ENCODE data around the gene TRIM7.

DNA sequence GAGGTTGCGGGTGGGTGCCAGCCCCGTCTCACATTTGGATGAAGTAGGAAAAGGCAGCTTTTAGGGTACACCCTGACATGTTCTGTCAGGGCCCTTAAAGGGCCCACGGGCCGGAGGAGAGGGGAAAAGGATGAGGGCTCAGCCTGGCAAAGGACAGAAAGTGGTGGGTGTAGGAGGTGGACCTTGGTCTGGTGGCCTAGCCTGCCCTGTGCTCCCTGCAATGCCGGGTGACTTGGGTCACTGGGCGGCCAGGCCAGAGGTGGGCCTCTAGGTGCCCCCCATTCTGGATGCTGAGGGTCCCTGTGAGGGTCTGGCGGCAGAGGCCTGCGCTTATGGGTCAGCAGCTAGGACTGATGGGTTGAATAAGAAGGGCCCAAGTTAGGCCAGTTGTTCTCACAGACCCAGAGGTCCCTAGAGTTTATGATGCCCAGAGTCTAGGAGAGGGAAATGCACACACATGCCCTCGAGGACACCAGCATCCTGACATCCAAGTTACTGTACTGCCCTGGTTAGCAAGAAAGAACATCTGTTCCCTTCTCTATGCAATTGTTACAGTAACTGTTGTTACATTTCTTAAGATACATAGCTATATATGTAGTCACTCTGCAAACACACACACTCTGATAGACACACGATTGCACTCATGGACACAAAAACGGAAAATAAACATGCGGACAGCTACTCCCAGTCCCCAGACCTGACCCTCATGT is 12.5 kb downstream of the TRIM7 start:
- TF ChIP-seq, protein P1, sequence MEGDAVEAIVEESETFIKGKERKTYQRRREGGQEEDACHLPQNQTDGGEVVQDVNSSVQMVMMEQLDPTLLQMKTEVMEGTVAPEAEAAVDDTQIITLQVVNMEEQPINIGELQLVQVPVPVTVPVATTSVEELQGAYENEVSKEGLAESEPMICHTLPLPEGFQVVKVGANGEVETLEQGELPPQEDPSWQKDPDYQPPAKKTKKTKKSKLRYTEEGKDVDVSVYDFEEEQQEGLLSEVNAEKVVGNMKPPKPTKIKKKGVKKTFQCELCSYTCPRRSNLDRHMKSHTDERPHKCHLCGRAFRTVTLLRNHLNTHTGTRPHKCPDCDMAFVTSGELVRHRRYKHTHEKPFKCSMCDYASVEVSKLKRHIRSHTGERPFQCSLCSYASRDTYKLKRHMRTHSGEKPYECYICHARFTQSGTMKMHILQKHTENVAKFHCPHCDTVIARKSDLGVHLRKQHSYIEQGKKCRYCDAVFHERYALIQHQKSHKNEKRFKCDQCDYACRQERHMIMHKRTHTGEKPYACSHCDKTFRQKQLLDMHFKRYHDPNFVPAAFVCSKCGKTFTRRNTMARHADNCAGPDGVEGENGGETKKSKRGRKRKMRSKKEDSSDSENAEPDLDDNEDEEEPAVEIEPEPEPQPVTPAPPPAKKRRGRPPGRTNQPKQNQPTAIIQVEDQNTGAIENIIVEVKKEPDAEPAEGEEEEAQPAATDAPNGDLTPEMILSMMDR (conservative IDR thresholded peaks at IDR 0.05; ENCODE audit: low read depth, low read length): no peak
- TF ChIP-seq EZH2 (IDR thresholded peaks at IDR 0.05; ENCODE audit: low read length, unreplicated experiment) (no peak), EZH2phosphoT487 (IDR thresholded peaks at IDR 0.05; ENCODE audit: borderline replicate concordance, low read length) (no peak)
